M059J (cell line): Measurements from ENCODE around the gene MTHFS. TPM values are rescaled to one million over a fixed set of nuclear protein-coding genes. Genes with fewer than 3 reads are reported as not detected.
A peak's percentile ranks its signal among the peaks of the same experiment; 100 is the strongest.
"Not testable (repeated sequence)": the region's sequence is repeated elsewhere in the genome, so short reads cannot be mapped to it uniquely, and the experiment has no call there.

Source experiments
- DNase-seq: peaks from one replicate; pipeline ENCODE4 v3.0.0-alpha.2; 2012; ENCODE audit warnings: low read depth
- total RNA-seq: library from RNA; depleted of rRNA; stranded (reverse); fragments of >200 nt; shearing (Covaris generic); gene quantifications from 2 replicates; pipeline ENCODE4 v1.2.3, GENCODE V29; 2014; rRNA removed

MTHFS gene
- total RNA-seq = 88.5 and 113 TPM in 2 replicates

DNA sequence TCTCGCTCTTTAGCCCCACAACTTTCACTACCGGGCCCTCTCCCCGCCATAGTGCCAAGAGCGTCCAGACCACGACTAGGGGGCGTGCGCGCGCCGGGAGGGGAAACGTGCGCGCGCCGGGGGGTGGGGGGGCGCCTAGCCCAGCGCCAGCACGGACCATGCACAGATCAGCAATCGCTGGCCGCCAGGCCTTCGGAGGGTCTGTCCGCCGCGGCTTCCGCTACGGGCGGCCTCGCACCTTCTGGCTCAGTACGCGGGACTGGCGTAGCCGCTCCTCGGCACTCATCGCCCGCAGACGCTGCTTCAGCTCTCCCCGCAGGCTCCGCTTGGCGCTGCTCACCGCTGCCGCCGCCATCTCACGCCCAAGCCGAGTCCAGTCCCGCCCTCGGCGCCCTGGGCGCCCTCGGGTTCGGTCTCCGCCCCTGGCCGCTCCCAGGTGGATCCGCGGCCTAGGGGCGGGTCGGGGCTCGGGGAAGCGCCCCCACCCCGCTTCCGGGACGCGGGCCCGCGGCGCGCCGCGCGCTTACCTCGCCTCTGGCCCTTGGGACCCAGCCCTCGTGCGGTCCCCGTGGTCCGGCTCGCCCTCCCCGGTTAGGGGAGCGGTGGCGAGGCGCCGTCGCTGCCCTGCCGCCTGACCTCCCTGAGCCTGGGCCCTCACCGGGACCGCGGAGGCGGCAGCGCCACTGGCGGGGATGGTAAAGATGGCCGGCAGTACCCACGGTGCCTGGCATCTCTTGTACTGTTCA is at the start of gene MTHFS:
Gene MTHFS (minus strand): TSS at position 381 of the 746 bp plus-strand sequence. CDS start 26 bp downstream, at position 355.
- peak; percentile 81 for DNase-seq

DNA sequence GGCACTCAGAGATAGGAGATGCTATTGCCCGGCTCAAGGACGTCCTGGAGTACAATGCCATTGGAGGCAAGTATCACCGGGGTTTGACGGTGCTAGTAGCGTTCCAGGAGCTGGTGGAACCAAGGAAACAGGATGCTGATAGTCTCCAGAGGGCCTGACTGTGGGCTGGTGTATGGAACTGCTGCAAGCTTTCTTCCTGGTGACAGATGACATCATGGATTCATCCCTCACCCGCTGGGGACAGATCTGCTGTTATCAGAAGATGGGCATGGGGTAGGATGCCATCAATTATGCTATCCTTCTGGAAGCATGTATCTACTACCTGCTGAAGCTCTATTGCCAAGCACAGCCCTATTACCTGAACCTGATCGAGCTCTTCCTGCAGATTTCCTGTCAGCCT is 47.8 kb upstream of the MTHFS start:
- peak; percentile 12 for DNase-seq

DNA sequence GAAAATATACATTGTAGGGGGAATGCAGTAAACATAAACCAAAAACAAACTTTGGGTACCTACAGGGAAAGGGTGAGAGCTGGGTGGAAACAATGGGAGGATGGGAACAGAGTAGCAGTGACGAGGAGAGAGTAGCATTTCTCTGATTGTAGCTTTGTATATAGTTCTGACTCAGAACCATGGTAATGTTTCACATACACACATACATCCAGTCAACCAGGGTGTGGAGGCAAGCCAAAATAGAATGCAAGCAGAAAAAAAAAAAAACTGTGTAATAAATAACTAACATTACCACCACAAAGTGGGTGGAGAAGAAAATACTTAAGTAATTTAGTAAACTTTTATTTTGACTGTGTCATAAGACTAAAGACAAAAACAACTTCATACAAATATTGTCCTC is 47.0 kb upstream of the MTHFS start:
- peak; percentile 21 for DNase-seq

DNA sequence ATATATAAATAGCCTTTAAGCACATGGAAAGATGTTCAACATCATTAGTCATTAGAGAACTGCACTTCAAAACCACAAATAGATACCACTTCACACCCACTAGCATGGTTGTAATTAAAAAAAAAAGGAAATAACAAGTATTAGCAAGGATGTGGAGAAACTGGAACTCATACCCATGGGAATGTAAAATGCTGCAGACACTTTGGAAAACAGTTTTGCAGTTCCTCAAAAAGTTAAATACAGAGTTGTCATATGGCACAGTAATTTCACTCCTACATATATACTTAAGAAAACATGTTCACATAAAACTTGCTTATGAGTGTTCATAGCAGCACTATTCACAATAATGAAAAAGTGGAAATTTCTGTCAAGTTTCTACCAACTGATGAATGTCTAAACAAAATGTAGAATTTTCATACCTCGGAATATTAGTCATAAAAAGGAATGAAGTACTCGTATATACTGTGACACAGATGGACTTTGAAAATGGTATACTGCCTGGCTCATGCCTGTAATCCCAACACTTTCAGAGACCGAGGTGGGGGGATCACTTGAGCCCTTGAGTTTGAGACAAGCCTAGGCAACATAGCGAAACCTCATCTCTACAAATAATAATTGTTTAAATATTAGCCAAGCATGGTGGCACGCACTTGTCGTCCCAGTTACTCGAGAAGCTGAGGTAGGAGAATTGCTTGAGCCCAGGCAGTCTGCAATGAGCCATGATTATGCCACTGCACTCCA is 46.1 kb upstream of the MTHFS start:
- peak; percentile 33 for DNase-seq

DNA sequence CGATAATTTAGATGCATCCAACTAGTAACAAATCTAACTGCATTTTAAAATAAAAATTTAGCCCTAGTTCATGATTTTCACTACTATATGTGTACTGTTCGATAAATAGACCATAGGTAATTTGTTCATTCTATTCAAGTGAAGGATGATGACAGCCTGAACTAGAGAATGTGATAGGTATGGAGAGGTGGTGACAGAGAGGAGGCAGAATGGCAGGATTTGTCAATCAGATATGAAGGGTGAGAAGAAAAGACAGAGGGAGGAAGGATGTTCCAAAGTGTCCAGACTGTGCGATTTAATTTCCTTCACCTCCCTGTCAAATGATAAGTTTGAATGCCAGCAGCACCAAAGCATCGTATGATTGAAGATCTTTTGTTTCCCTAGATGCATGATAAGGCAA is 42.6 kb upstream of the MTHFS start:
- DNase-seq = no peak

DNA sequence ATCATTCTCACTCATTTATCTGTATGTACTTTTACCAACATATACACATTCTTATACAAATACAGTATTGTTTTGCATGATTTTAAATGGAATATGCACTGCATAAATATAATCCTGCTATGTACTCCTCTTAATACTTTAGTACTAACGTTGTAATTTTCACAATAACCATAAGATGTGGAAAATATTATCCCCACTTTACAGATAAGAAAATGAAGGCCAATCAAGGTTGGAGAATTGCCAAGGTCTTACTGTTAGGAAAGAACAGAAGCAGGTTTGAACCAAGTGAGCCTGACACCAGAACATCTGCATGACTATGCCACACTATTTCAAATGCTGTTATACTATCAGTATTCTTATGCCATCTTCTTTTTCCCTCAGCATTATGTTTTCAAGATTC is 41.3 kb upstream of the MTHFS start:
- no peak for DNase-seq

DNA sequence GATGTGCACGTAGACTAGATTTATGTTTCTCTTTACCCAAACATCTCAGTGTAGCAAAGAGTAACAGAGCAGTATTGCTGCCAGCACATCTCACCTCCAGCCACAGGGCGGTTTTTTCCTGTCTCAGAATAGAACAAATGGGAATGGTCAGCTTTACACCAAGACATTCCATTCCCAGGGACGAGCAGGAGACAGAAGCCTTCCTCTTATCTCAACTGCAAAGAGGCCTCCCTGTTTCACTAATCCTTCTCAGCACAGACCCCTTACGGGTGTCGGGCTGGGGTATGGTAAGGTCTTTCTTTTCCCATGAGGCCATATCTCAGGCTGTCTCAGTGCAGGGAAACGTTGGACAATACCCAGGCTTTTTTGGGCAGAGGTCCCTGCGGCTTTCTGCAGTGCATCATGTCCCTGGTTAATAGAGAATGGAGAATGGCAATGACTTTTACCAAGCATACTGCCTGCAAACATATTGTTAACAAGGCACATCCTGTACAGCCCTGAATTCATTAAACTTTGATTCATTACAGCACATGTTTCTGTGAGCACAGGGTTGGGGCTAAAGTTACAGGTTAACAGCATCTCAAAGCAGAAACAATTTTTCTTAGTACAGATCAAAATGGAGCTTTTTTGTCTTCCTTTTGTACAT is 38.9 kb upstream of the MTHFS start:
- DNase-seq = not testable (repeated sequence)

DNA sequence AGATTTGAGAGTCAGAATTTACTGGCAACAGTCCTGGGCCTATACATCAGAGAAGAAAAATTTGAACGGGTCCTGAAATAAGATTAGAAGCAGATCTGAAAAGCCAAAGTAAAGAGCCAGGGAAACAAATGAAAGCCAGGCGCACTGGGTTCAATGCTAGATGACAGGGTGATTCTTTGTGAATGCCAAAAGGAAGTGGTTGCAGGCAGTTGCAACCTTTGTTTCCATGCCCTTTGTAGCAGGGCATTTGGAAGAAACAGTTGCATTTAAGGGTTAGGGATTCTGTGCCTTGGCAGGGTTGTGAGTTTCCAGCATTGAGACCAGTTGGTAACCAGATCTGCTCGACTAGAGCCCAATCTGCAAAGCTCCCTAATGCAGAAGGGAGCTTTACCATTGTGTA is 36.4 kb upstream of the MTHFS start:
- no peak for DNase-seq

DNA sequence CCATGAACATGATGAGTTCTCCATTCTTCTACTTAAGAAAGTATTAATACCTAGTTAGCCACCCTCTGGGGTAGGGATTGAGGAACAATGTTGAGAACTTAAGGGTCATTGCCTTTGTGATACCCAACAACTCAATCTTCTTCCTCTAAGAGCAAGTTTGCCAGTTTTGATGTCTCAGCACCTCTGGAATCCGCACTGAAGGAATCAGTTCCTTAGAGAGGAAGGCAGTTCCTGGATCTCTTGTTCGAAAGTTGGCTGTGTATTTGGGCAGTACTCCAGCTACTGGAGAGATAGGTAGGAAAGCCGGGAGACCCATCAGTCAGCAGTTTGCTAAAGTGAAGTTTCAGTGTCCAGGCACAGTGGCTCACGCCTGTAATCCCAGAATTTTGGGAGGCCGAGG is 35.6 kb upstream of the MTHFS start:
- DNase-seq = no peak

DNA sequence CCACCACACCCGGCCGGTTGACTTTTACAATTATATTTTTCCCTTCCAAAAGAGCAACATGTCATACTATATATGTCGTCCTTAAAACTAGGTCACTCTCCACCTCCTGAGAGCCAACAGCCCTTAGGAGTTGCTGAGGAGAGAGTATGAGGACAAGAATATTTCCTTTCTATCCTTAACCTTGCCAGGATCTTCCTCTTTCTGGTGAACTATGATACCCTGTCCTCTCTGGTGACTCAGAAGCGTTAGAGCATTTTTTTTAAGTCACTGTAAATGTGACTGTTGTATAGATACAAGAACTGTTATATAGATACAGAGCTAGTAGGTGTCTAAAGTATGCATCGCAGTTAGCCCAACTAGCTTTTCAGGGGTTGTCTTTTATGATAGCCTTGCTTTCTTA is 33.7 kb upstream of the MTHFS start:
- DNase-seq = no peak

DNA sequence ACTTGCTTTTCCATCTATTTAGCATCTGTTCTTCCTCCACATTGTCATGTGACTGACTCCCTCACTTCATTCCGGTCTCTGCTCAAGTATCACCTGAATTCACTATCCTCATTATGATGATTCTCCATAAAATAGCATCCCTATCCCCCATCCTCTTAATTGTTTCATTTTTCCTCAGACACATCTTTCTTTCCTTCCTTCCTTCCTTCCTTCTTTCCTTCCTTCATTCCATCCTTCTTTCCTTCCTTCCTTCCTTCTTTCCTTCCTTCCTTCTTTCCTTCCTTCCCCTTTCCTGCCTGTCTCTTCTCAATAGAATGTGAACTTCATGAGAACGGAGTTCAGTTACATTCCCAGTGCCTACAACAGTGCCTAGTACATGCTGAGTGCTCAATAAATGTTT is 32.6 kb upstream of the MTHFS start:
- DNase-seq = no peak

DNA sequence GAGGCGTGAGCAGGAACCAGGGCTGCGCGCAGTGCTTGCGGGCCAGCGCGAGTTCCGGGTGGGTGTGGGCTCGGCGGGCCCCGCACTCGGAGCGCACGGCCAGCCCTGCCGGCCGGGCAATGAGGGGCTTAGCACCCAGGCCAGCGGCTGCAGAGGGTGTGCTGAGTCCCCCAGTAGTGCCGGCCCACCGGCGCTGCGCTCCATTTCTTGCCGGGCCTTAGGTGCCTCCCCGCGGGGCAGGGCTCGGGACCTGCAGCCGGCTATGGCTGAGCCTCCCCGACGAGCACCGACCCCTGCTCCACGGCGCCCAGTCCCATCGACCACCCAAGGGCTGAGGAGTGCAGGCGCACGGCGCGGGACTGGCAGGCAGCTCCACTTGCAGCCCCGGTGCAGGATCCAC is 29.3 kb upstream of the MTHFS start:
- not testable (repeated sequence) for DNase-seq

DNA sequence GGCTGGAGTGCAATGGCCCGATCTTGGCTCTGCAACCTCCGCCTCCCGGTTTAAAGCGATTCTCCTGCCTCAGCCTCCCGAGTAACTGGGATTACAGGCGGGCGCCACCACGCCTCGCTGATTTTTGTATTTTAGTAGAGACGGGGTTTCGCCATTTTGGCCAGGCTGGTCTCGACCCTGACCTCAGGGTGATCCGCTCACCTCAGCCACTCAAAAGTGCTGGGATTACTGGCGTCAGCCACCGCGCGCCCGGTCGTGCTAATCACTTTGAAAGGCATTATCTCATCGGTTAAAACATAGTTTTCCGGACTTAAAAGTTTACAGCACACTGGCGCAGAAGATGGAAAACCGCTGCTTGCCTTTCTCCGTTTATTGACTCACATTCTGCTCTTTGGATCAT is 27.6 kb upstream of the MTHFS start:
- DNase-seq = no peak

DNA sequence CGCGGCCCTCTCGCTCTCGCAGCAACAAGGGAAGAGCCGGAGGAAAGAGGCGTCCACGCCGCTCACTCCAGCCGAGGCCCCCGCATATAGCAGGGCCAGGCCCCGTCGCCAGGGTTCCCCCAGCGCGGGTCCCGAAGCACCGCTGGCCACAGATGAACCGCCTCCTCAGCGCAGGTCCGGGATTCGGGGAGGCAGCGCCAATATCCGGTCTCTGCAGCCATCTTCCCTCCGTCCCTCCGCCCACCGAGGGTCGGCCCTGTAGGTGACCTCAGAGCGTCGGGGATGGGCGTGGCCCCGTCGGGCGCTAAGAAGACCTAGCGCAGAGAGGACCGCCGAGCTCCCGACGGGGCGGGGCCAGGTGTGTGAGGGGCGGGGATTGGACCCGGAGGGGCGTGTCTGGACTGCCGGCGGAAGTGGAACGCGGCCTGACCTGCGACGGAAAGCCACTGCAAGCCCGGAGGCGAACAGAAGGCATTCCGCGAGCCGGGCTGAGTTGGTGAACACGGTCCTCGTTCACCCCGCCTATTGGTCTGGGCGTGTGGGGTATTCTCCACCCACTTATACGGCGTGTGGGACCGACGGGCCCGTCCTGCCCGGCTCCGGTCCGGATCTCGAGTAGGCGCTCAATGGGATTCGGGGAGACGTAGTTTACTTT is 26.8 kb upstream of the MTHFS start:
- peak; percentile 95 for DNase-seq

DNA sequence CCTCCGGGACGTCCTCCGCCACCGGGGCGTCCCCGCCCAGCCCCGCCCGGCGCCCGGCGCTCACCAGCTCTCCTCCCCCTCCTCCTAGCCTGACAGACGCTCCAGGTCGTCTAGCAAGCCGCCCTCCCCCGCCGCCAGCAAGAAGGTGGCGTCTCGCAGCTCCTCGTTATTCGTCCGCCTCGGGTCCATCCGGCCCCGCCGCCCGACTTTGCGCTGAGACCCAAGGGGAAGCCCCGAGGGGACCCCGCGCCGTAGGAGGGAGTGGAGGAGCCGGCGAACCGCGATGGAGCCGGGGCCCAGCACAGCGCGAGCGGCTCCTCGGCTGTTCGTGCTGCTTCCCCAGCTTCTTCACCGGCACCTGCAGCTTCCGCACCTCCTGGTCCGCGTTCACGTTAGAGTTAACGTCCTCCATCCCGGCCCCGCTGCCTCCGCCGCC is 26.3 kb upstream of the MTHFS start:
- peak; percentile 63 for DNase-seq

DNA sequence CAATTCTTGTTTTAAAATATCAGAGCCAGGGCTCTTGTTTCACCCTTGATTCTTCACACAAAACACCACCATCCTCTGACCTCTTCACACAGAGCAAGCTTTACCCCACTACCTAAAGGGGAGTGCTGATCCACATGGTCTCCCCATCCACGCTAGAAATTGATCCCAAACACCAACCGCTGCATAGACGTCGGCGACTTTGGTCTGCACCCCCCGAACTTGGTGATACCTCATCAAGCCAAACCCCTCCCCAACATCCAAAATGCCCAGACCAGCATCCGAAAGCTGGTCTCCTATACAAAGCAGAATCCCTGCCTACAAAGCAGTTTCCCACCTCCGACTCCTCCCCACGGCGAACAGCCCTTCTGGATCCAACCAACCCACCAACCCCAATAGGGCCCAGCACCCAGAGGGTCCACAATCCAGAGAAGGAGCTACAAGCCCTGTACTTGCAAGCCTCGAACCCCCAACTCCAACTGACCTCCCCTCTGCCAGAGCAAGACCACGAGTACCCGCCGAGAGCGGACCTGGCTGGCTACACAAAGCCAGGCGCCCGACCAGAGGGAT is 25.8 kb upstream of the MTHFS start:
- DNase-seq = no peak

DNA sequence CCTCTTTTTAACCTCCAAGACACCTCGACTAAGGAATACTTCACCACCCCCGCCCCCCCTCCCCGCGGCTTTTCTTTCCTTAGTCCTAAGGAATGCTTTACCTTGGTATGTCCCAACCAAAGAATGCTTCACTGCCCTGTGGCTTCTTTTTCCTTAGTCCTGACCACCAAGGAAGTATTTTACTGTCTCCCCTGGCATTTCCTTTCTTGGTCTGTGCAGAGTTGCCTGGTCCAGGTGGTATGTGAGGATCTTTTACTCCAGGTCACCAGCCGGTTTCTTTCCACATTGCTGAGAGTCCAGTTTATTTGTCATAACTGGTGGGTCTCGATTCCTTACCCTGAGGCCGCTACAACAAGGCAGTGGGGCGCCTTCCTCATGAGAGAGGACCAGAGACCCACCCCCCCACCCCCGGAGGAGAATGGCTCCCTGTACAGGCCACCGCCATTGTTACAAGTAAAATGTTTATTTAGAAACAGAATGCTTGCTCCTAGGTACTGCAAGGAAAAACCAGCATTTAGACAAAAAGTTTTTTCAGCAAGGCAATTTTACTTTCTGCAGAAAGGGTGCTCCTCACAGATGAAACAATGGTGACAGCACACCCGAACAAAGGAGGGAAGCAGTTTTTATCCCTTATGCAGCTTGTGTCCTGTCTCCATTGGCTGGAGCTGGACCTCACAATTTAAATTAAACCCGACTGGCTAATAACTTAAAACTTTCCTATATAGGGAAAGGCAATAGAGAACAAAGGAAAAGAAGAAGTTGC is 23.1 kb upstream of the MTHFS start:
- DNase-seq = no peak

DNA sequence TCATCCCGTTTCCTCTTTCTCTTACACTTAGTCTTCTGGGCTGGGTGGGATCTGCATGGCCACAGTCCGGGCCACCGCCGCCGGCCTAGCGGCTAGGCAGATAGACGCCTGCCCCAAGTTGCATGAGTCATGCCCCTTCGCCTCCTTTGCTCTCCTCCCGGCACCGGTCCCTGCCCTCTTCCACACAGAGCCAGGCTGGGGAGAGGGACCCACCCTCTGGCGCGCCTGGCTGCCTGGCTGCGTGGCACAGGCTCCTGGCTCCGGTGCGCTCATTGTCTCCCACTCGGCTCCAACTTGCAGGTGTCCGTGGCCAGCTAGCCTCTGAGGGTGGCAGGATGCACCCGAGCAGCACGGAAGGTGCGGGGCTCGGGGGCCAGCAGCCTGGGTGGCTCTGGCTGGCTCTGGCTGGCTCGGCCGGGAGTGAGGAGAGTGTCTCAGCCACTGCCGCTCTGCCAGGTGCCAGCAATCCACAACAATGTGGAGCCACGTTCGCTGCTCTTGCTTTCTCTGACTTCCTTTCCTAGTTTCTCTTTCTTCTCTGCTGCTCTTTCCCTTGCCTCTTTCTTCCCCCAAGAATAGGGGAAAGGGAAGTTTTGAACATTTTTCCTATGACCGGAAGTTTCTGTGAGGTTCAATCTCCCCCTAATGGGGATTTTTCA is 22.4 kb upstream of the MTHFS start:
- DNase-seq = no peak

DNA sequence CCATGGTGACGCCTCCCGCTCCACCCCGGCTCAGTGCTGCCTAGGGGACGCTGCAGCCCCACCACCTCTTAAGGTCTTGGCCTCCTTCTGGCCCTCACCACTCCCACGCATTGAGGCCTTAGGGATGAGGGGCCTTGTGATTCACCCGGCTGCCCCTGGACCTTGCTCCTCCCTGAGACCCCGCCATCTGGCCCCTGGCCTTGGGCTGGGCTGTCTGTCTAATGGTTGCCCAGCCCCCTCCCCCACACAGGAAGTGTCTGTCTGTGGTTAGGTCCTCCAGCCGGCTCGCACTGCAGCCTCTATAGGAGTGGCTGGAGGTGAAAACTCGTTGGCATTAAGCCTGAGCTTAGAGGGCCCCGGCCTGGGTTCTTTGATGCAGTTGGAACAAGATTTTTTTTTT is 21.5 kb upstream of the MTHFS start:
- no peak for DNase-seq

DNA sequence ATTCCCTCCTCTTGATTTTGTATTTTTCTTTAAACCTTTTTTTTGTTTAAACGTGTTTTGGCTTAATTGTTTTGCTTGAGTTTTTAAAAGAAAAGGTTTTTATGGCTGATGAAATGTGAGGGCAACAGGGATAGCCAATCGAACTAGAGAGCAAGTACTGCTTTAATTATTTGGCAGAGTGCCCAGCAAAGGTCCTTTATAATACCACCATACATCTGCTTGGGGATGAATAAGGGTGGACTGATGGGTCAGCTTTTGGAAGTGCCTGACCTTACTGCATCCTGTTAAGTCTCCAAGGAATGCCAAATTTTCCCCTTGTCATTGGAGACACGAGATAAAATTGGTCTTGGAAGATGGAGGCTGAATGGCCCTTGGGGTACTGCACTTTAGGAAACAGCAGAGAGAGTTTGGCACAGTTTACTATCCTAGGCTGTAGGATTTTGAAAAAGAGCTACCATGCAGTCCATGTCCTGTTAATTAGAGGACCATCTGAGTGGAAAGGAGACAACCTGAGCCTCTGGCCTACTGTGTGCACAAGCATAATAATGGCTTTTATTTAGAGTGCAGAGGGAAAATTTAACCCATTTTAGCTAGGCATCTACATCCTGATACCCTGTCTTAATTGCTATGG is 19.8 kb upstream of the MTHFS start:
- no peak for DNase-seq
